ENCODE results near the gene RNF220. TPM values are rescaled to one million over a fixed set of nuclear protein-coding genes. Genes with fewer than 3 reads are reported as not detected.

The RNF220 gene
- polyA plus RNA-seq, 1 donor from 2014 or later, result 142 TPM

DNA sequence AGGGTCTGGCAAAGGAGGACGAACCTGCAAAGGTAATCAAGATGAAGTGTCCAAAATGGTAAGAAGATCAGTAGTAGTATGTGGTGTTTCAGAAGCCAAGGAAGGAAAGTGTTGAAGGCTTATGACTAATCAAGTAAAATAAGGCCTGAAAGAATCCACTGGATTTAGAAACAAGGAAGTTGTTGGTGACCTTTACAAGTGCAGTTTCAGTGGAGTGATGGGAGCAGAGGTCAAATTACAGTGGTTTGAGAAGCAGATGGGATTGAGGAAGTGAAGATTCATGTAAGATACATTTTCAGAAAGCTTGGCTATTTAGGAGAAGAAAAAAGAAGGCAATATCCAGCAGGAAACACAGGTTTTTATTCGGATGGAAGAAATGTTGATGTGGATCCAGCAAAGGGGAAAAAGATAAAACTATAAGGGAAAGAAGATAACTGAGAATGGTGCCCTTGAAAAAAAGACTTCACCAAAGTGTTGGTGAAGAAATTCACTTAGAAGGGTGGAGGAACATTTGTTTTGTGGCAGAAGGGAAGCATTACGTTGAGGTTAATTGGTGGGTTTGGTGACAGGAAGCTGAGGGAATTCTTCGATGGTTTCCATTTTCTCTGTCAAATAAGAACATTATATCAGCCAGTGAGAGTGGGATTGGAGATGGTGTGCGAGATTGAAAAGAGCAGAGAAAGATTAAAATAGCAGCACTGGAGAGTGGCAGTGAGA lies 271.6 kb downstream of the RNF220 start:
- no peaks in the 10 kb centered on the region for H3K9me2 ChIP-seq (ENCODE audit: insufficient read depth, low read length)
- H3K79me2 ChIP-seq (replicated peaks; ENCODE audit: insufficient read depth, low read length), result no peaks in the 10 kb centered on the region
- H3K4me2 ChIP-seq (ENCODE audit: low read length), result no peak overlapping the region
- no peaks in the 10 kb centered on the region for H3F3A ChIP-seq (ENCODE audit: insufficient read depth, low read length, poor library complexity, severe bottlenecking)
- H2AFZ ChIP-seq (ENCODE audit: low read depth, low read length), result no peak overlapping the region
- no peak overlapping the region for H3K4me3 ChIP-seq (ENCODE audit: low read length)
- no peaks in the 10 kb centered on the region for H3K27me3 ChIP-seq (ENCODE audit: insufficient read depth, low read depth, low read length)
- no peak overlapping the region for H3K27ac ChIP-seq (ENCODE audit: low read length)
- no peak overlapping the region for H3K9ac ChIP-seq (ENCODE audit: low read length)
- H3K9me3 ChIP-seq (ENCODE audit: low read length), result no peaks in the 10 kb centered on the region
- H4K20me1 ChIP-seq (ENCODE audit: insufficient read depth), result no peaks in the 10 kb centered on the region
- H3K36me3 ChIP-seq (ENCODE audit: insufficient read depth, low read length), result no peaks in the 10 kb centered on the region
- TF ChIP-seq REST (IDR thresholded peaks at IDR 0.05; ENCODE audit: borderline replicate concordance) (no peak), SMC3 (conservative IDR thresholded peaks at IDR 0.05; ENCODE audit: poor library complexity) (no peak), TAF1 (IDR thresholded peaks at IDR 0.05; ENCODE audit: low read depth) (no peak), EP300 (conservative IDR thresholded peaks at IDR 0.05; ENCODE audit: poor library complexity, severe bottlenecking) (no peak), MXI1 (conservative IDR thresholded peaks at IDR 0.05; ENCODE audit: poor library complexity, severe bottlenecking) (no peak), RAD21 (conservative IDR thresholded peaks at IDR 0.05) (no peak), EZH2 (IDR thresholded peaks at IDR 0.05; ENCODE audit: borderline replicate concordance, insufficient read depth, low read length, poor library complexity, severe bottlenecking) (no peak), POLR2AphosphoS5 (IDR thresholded peaks at IDR 0.05) (no peak)
- TF ChIP-seq, protein P1, sequence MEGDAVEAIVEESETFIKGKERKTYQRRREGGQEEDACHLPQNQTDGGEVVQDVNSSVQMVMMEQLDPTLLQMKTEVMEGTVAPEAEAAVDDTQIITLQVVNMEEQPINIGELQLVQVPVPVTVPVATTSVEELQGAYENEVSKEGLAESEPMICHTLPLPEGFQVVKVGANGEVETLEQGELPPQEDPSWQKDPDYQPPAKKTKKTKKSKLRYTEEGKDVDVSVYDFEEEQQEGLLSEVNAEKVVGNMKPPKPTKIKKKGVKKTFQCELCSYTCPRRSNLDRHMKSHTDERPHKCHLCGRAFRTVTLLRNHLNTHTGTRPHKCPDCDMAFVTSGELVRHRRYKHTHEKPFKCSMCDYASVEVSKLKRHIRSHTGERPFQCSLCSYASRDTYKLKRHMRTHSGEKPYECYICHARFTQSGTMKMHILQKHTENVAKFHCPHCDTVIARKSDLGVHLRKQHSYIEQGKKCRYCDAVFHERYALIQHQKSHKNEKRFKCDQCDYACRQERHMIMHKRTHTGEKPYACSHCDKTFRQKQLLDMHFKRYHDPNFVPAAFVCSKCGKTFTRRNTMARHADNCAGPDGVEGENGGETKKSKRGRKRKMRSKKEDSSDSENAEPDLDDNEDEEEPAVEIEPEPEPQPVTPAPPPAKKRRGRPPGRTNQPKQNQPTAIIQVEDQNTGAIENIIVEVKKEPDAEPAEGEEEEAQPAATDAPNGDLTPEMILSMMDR (IDR thresholded peaks at IDR 0.05; ENCODE audit: poor library complexity, severe bottlenecking), result no peak

- no peak overlapping the region for H2AFZ ChIP-seq (ENCODE audit: low read depth, low read length)
- no peaks in the 10 kb centered on the region for H3K9me3 ChIP-seq (ENCODE audit: low read length)
- no peak overlapping the region for H3K9ac ChIP-seq (ENCODE audit: low read length)
- H3K36me3 ChIP-seq (ENCODE audit: insufficient read depth, low read length), result no peaks in the 10 kb centered on the region
- TF ChIP-seq EP300 (conservative IDR thresholded peaks at IDR 0.05; ENCODE audit: poor library complexity, severe bottlenecking) (no peak), EZH2 (IDR thresholded peaks at IDR 0.05; ENCODE audit: borderline replicate concordance, insufficient read depth, low read length, poor library complexity, severe bottlenecking) (no peak), POLR2AphosphoS5 (IDR thresholded peaks at IDR 0.05) (no peak), TAF1 (IDR thresholded peaks at IDR 0.05; ENCODE audit: low read depth) (no peak), MXI1 (conservative IDR thresholded peaks at IDR 0.05; ENCODE audit: poor library complexity, severe bottlenecking) (no peak), SMC3 (conservative IDR thresholded peaks at IDR 0.05; ENCODE audit: poor library complexity) (no peak), RAD21 (conservative IDR thresholded peaks at IDR 0.05) (no peak), REST (IDR thresholded peaks at IDR 0.05; ENCODE audit: borderline replicate concordance) (no peak)
- TF ChIP-seq, protein P1 (IDR thresholded peaks at IDR 0.05; ENCODE audit: poor library complexity, severe bottlenecking), result no peak
- no peak overlapping the region for H3K27ac ChIP-seq (ENCODE audit: low read length)
- H3K79me2 ChIP-seq (replicated peaks; ENCODE audit: insufficient read depth, low read length), result no peaks in the 10 kb centered on the region
- no peaks in the 10 kb centered on the region for H3K27me3 ChIP-seq (ENCODE audit: insufficient read depth, low read depth, low read length)
- no peaks in the 10 kb centered on the region for H3K9me2 ChIP-seq (ENCODE audit: insufficient read depth, low read length)
- no peaks in the 10 kb centered on the region for H4K20me1 ChIP-seq (ENCODE audit: insufficient read depth)
- no peaks in the 10 kb centered on the region for H3F3A ChIP-seq (ENCODE audit: insufficient read depth, low read length, poor library complexity, severe bottlenecking)
- H3K4me2 ChIP-seq (ENCODE audit: low read length), result no peak overlapping the region
- H3K4me3 ChIP-seq (ENCODE audit: low read length), result no peak overlapping the region
Observed at GRCh38 chr1:44677201-44677766, 272.2 kb downstream of the RNF220 start.
